AG04449 (cell line): ENCODE measurements around the gene IDI2.

Source experiments
- CTCF ChIA-PET: fragments of 350-600 bp; formaldehyde crosslinking; extraction: SDS; loops from one replicate; lab custom pipeline; 2021; ENCODE audit warnings: antibody characterized with exemption; lab: Yijun Ruan, JAX
- POLR2A ChIA-PET: fragments of 400-600, 350-600 bp; formaldehyde crosslinking; extraction: SDS; loops from one replicate; lab custom pipeline; 2020; ENCODE audit warnings: antibody characterized with exemption, inconsistent platforms; lab: Yijun Ruan, JAX
- DNase-seq: peaks from one replicate; pipeline ENCODE4 v3.0.0-alpha.2; 2010; ENCODE audit warnings: low read depth, low spot score
- H3K4me3 ChIP-seq: 2 replicates; pipeline ENCODE4 v1.5.1; 2011; ENCODE audit warnings: low read depth, mild to moderate bottlenecking, control low read depth, low read length
- CTCF ChIP-seq: IDR thresholded peaks from one replicate; pipeline ENCODE4 v1.5.1; 2011; ENCODE audit warnings: mild to moderate bottlenecking, moderate library complexity, low read length, control low read depth, inconsistent platforms; ENCODE audit not compliant: insufficient read depth; ENCODE audit errors: missing control alignments

IDI2 gene

GRCh38 chr10:974785-975074 is 50.9 kb downstream of the IDI2 start:
- ChIA-PET POLR2A (no interaction called here), CTCF (no interaction called here)
- H3K4me3 ChIP-seq: no peak overlapping the region
- DNase-seq: no peak
- no peak for TF ChIP-seq CTCF

- no peak for TF ChIP-seq CTCF
- POLR2A ChIA-PET: no interaction called here
- no peak overlapping the region for H3K4me3 ChIP-seq
- no peak for DNase-seq
- CTCF ChIA-PET: no interaction called here
Observed at GRCh38 chr10:974038-974784, 51.4 kb downstream of the IDI2 start.

GRCh38 chr10:972763-973162 is 52.9 kb downstream of the IDI2 start:
- no peak overlapping the region for H3K4me3 ChIP-seq
- POLR2A ChIA-PET: no interaction called here
- CTCF ChIA-PET: no interaction called here
- no peak for TF ChIP-seq CTCF
- DNase-seq: no peak

GRCh38 chr10:971613-972012 is 54.0 kb downstream of the IDI2 start:
- ChIA-PET POLR2A (no interaction called here), CTCF (no interaction called here)
- no peak overlapping the region for H3K4me3 ChIP-seq
- DNase-seq: no peak
- TF ChIP-seq CTCF: no peak

- POLR2A ChIA-PET: no interaction called here
- H3K4me3 ChIP-seq: no peak overlapping the region
- DNase-seq: no peak
- CTCF ChIA-PET: no interaction called here
- TF ChIP-seq CTCF: no peak
Observed at GRCh38 chr10:971150-971542, 54.5 kb downstream of the IDI2 start.

- POLR2A ChIA-PET: no interaction called here
- CTCF ChIA-PET: interaction anchor here (1.0 kb wide), 1 partner anchor 17 kb away, joined by 3 read pairs; the partner anchor contains the start of gene GTPBP4
Observed at GRCh38 chr10:970311-971149, 55.1 kb downstream of the IDI2 start.

More at GRCh38 chr10:970311-971149, 55.1 kb downstream of the IDI2 start:
- no peak for DNase-seq
- H3K4me3 ChIP-seq: no peak overlapping the region
- no peak for TF ChIP-seq CTCF
